Hepatocyte (in vitro differentiated cells): ENCODE results near the gene TBRG1. TPM values are rescaled to one million over a fixed set of nuclear protein-coding genes. Genes with fewer than 3 reads are reported as not detected.

Source experiments
- DNase-seq: peaks from one replicate; pipeline ENCODE4 v3.0.0-alpha.2; 2016; ENCODE audit warnings: low spot score
- H2AFZ ChIP-seq: fragments of 200-600 bp; sonication (generic); 2 replicates; pipeline ENCODE4 v1.6.0; 2016; ENCODE audit warnings: antibody characterized with exemption, mild to moderate bottlenecking
- H3K27ac ChIP-seq: fragments of 200-600 bp; sonication (generic); 2 replicates; pipeline ENCODE4 v1.5.1; 2016; ENCODE audit warnings: mild to moderate bottlenecking
- H3K27me3 ChIP-seq: fragments of 200-600 bp; sonication (generic); 2 replicates; pipeline ENCODE4 v1.6.1; 2016
- H3K36me3 ChIP-seq: fragments of 200-600 bp; sonication (generic); replicated peaks from 2 replicates; pipeline ENCODE4 v1.5.1; 2016; ENCODE audit warnings: low read depth; ENCODE audit not compliant: insufficient read depth
- H3K4me1 ChIP-seq: fragments of 200-600 bp; sonication (generic); 2 replicates; pipeline ENCODE4 v1.5.1; 2016; ENCODE audit warnings: mild to moderate bottlenecking, moderate library complexity; ENCODE audit not compliant: insufficient read depth
- H3K4me2 ChIP-seq: fragments of 200-600 bp; sonication (generic); 2 replicates; pipeline ENCODE4 v1.6.0; 2016
- H3K4me3 ChIP-seq: fragments of 200-600 bp; sonication (generic); 2 replicates; pipeline ENCODE4 v1.5.1; 2016; ENCODE audit warnings: mild to moderate bottlenecking
- H3K79me2 ChIP-seq: fragments of 200-600 bp; sonication (generic); 2 replicates; pipeline ENCODE4 v1.6.0; 2017; ENCODE audit warnings: mild to moderate bottlenecking
- H3K9me2 ChIP-seq: fragments of 200-600 bp; sonication (generic); replicated peaks from 2 replicates; pipeline ENCODE4 v1.6.0; 2017; ENCODE audit warnings: mild to moderate bottlenecking; ENCODE audit not compliant: insufficient read depth
- H3K9me3 ChIP-seq: fragments of 200-600 bp; sonication (generic); 2 replicates; pipeline ENCODE4 v1.5.1; 2016; ENCODE audit warnings: low read depth, mild to moderate bottlenecking
- H4K20me1 ChIP-seq: fragments of 200-600 bp; sonication (generic); 2 replicates; pipeline ENCODE4 v1.6.0; 2016; ENCODE audit warnings: mild to moderate bottlenecking; ENCODE audit not compliant: insufficient read depth, poor library complexity, severe bottlenecking
- CTCF ChIP-seq: fragments of 200-600 bp; sonication (generic); IDR thresholded peaks from 2 replicates; pipeline ENCODE4 v1.5.1; 2016; ENCODE audit warnings: antibody characterized with exemption, mild to moderate bottlenecking; ENCODE audit not compliant: poor library complexity
- EZH2 ChIP-seq: fragments of 200-600 bp; sonication (generic); IDR thresholded peaks from 2 replicates; pipeline ENCODE4 v1.6.1; 2016; ENCODE audit warnings: antibody characterized with exemption, mild to moderate bottlenecking, borderline replicate concordance
- EZH2phosphoT487 ChIP-seq: fragments of 200-600 bp; sonication (generic); IDR thresholded peaks from one replicate; pipeline ENCODE4 v1.6.1; 2018; ENCODE audit warnings: antibody characterized with exemption, mild to moderate bottlenecking, low read depth, moderate library complexity; ENCODE audit not compliant: unreplicated experiment, severe bottlenecking
- WGBS: methylation state at CpG from one replicate; pipeline ENCODE4 v1.1.6; 2016; ENCODE audit warnings: low lambda C conversion rate; ENCODE audit errors: missing lambda C conversion rate; 5-methylcytosine and 5-hydroxymethylcytosine counted together
- polyA plus RNA-seq: library from polyadenylated mRNA; unstranded; fragments of >200 nt; fragmentation: Nextera tagmentation; extraction: Ambion mirVana; gene quantifications from 2 replicates; pipeline ENCODE4 v1.2.1, GENCODE V29; 2016
- total RNA-seq: library from RNA; depleted of rRNA; stranded (reverse); fragments of >200 nt; gene quantifications from 2 replicates; pipeline ENCODE4 v1.2.3, GENCODE V29; 2014

TBRG1 gene
- total and polyA plus RNA-seq, 2 experiments from 2014 or later, result 34.6 to 35.0 TPM

DNA sequence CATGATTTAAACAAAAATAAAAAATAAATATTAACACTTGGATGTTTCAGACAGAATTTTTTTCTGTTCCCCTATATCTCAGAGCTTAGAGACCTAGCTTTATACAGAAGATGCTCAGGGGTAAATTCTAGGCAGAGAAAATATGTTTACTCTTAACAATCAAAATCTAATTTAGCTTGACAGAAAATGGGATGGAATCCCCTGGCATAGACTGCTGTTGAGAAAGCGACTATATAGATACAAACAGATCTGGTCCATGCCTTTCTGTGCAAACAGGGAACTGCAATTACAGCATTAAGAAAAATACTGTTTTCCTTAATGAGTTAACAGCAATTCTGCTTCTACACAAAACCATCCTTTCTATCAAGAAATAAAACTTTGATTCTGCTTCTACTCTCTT, 36.3 kb downstream of the TBRG1 start:
- Histone ChIP-seq H3K27ac (no peak overlapping the region), H3K27me3 (no peaks in the 10 kb centered on the region), H2AFZ (no peak overlapping the region), H3K79me2 (no peaks in the 10 kb centered on the region), H3K9me2 (no peaks in the 10 kb centered on the region), H3K4me1 (no peaks in the 10 kb centered on the region), H3K9me3 (no peaks in the 10 kb centered on the region), H3K36me3 (no peaks in the 10 kb centered on the region), H3K4me2 (no peak overlapping the region), H3K4me3 (no peak overlapping the region), H4K20me1 (no peaks in the 10 kb centered on the region)
- DNase-seq, result no peak
- WGBS, result 84% methylated on average over 1 of the region's 1 CpG
- no peak for TF ChIP-seq EZH2
- TF ChIP-seq EZH2phosphoT487, result no peak
- TF ChIP-seq CTCF, result no peak

DNA sequence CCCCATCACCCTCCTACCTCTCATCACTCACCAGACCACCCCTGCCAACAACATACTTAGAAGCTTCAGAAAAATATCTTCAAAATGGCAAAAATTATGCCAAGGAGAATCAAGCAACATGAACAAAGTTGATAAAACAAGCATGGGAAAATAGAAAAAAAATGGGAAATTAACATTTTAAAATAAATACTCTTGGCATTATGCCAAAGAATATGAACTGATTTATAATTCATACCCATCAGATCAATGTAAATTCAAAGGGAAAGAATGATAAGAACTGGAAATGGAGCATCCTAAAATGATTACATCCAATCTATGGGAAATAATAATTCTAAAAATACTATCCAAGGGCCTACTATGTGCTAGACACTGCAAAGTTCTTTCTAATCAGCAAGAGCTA, 38.9 kb downstream of the TBRG1 start:
- H3K79me2 ChIP-seq, result no peaks in the 10 kb centered on the region
- no peaks in the 10 kb centered on the region for H3K36me3 ChIP-seq
- no peak for TF ChIP-seq CTCF
- no peak for TF ChIP-seq EZH2
- no peak for TF ChIP-seq EZH2phosphoT487

DNA sequence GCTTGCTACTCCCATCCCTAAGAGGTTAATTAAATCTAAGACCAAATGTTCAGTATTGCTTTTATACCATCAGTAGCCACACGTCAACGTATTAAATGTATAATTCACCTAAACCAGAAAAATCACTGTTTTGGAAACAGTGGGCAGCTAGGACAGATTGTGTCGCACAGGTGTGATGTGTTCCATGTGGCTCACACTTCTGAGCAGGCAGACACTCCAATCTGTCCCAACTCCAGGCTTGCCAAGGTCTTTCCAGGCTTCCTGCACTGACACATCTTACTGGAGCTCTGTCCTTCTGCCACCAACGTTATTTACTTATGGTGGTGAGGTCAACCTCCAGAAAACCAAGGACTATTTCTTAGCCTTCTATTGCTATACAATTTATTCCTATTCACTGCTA, 39.4 kb downstream of the TBRG1 start:
- Histone ChIP-seq H3K9me2 (no peaks in the 10 kb centered on the region), H4K20me1 (no peaks in the 10 kb centered on the region), H3K4me3 (no peak overlapping the region), H2AFZ (no peak overlapping the region), H3K36me3 (no peaks in the 10 kb centered on the region), H3K27me3 (no peaks in the 10 kb centered on the region), H3K79me2 (no peaks in the 10 kb centered on the region), H3K9me3 (no peaks in the 10 kb centered on the region), H3K4me1 (no peaks in the 10 kb centered on the region), H3K4me2 (no peak overlapping the region), H3K27ac (no peak overlapping the region)
- TF ChIP-seq CTCF (no peak), EZH2phosphoT487 (no peak), EZH2 (no peak)
- DNase-seq, result no peak
- 83% methylated on average over 4 of the region's 4 CpGs for WGBS

More for the DNA sequence above, 38.9 kb downstream of the TBRG1 start:
- Histone ChIP-seq H3K9me2 (no peaks in the 10 kb centered on the region), H3K9me3 (no peaks in the 10 kb centered on the region), H4K20me1 (no peaks in the 10 kb centered on the region), H3K4me1 (no peaks in the 10 kb centered on the region), H3K27me3 (no peaks in the 10 kb centered on the region), H3K4me2 (no peak overlapping the region), H3K27ac (no peak overlapping the region), H3K4me3 (no peak overlapping the region), H2AFZ (no peak overlapping the region)
- no peak for DNase-seq

GRCh38 chr11:124663861-124664260, 41.2 kb downstream of the TBRG1 start:
- Histone ChIP-seq H4K20me1 (no peaks in the 10 kb centered on the region), H3K4me2 (no peak overlapping the region), H3K79me2 (no peaks in the 10 kb centered on the region), H3K4me3 (no peak overlapping the region), H3K27ac (no peak overlapping the region), H3K9me3 (no peaks in the 10 kb centered on the region), H3K36me3 (no peaks in the 10 kb centered on the region), H3K27me3 (no peaks in the 10 kb centered on the region), H3K4me1 (no peaks in the 10 kb centered on the region), H3K9me2 (no peaks in the 10 kb centered on the region), H2AFZ (no peak overlapping the region)
- no peak for DNase-seq
- WGBS, result 81% methylated on average over 2 of the region's 2 CpGs
- TF ChIP-seq EZH2 (no peak), CTCF (no peak), EZH2phosphoT487 (no peak)
